HG02970 (cell line): ENCODE data around the gene CEP72.
"Not testable (repeated sequence)": the region's sequence is repeated elsewhere in the genome, so short reads cannot be mapped to it uniquely, and the experiment has no call there.

ENCODE experiments used
- ATAC-seq: cut with Tn5 transposase; IDR thresholded peaks from one replicate; pipeline ENCODE4 v1.9.1; 2021; ENCODE audit warnings: mild to moderate bottlenecking, moderate library complexity, moderate number of reproducible peaks; ENCODE audit not compliant: unreplicated experiment, low FRiP score

Gene CEP72

DNA sequence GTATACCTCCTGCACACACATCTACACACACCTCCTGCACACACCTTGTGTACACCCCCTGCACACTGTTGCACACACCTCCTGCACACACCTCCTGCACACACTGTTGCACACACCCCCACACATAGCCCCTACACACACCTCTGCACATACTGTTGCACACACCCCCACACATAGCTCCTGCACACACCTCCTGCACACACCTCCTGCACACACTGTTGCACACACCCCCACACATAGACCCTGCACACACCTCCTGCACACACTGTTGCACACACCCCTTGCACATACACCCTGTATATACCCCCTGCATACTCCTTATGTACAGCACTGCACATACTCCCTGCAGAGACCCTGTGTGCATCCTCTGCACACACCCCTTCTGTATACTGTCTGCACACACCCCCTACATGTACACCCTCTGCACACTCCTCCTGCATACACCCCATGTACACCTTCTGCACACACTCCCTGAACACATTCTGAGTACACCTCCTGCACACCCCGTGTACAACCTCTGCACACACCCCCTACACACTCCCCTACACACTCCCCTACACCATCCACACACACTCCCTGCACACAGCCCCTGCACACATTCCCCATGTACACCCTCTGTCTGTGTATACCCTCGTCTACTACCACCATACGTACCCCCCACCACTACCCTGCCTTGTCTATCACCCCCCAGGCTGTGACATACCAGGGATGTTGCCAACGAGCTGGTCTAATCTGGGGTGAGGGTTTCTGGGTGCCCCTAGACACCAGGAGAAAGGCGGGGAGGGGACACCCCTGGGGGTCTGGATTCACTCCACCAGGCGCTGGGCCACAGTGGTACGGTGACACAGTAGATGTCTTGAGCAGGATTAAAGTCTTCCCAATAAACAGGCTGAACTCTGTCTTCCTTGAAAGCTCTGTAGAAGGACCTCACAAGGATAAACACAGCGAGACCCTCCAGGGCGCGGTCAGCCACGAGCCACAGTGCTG is 1.1 kb upstream of the CEP72 start:
- ATAC-seq: no peak

DNA sequence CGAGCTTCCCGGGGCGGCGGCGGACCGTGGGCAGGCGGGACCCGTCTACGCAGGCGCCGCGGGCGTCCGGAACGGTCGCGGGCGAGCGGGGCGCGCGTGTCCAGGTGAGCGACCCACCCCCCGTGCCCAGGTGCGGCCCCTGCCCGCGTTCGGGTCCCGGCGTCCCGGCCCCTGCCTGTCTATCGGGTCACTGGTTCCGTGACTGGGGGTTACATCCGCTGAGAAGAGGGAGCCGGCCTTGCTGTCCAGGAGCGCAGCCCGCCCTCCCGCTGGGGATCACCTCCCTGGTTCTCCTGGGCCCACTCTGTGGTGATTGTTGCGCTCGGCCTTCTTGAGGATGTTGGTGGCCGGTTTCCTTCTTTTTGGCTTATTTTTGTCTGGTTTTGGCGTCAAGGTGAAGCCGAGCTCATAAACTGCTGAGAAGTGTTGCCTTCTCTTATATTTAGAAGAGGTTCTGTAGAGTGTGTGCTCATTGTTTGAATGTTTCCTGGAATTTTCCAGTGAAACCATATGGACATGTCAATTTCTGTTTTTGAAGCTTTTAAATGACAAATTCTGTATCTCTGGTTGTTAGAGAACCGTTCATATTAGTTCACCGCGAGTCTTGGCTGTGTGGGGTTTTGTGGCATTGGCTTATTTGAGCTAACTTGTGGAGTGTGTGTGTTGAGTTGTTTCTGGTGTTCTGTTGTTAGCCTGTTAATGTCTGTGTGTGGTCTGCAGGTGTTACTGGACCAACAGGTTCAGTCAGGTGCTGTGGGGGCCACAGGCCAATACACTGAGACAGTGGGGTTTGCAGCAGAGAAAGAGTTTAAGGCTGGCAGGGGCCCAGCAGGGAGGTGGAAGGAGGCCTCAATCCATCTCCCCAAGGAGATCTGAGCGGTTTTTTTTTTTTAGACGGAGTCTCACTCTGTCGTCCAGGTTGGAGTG is 621 bp downstream of the CEP72 start:
- peak; percentile 24 for ATAC-seq

DNA sequence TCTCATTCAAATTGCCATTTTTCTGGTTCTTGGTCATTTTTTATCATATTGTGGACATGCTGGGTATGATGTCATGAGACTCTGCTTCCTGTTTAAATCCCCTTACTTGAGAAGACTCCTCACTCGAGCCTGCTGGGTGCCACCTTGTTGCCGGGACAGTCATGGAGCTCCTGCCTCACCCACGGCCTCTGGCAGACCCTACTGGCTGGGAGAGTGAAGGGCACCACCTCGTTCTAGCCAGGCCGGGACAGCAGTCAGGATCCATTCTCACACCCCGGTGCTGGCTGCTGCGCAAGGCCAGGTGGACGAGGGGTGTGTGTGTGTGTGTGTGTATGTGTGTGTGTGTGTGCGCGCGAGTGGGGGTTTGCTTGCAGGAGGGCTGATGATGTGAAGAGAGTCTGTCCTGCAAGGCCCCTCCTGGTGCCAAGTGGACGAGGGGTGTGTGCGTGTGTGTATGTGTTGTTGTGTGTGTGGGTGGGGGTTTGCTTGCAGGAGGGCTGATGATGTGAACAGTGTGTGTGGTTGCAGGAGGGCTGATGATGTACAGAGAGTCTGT is 4.4 kb downstream of the CEP72 start:
- ATAC-seq: no peak

DNA sequence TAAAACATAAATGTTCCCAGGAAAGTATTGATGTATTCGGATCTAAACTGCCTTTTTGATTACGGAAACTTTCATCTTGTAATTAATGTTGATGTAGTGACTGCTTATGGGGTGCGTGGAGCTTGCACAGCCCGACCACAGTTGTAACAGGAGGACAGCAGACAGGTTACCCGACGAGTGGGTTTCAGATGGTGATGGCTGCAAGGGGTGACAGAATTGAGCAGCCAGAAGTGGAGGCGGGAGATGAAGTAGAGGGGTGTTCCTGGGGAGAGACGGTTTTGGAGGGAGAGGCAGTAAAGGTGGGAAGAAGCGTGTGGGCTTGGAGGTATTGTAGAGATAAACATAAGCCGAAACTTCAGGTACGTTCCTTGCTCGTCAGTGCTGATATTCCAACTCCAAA is 5.8 kb downstream of the CEP72 start:
- ATAC-seq: no peak

DNA sequence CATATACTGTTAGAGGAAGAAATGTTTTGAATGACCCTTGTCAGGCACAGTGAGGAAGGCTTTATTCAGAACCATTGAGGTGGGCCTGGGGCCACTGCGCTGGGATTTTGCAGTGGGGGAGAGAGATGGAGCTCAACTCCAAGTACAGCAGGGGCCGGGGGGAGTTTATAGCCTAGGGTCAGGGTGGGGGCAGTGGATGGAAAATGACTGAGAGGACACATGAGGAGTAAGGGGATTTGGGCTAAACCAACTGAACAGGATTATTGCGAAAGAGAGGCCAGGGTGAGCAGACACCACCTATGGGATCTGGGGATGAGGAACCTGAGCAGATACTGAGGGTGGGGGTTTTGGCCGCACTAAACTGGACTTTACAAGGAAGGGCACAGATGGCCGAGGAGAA is 6.3 kb downstream of the CEP72 start:
- ATAC-seq: no peak

DNA sequence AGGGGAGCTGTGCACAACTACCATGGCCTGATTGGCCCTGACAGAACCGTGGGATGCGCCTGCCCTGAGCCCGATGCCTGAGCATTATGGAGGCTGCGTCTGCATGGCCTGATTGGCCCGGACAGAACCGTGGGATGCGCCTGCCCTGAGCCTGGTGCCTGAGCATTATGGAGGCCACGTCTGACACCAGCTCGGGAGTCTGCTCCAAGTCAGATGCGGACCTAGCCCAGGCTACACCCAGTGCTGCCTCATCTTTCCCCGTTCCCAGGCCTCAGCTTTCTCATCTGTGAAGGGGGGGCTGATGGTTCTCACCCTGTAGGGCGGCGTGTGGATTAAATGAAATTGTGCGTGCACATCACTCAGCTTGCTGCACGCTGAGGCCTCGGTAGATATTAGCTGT is 7.3 kb downstream of the CEP72 start:
- ATAC-seq: no peak

DNA sequence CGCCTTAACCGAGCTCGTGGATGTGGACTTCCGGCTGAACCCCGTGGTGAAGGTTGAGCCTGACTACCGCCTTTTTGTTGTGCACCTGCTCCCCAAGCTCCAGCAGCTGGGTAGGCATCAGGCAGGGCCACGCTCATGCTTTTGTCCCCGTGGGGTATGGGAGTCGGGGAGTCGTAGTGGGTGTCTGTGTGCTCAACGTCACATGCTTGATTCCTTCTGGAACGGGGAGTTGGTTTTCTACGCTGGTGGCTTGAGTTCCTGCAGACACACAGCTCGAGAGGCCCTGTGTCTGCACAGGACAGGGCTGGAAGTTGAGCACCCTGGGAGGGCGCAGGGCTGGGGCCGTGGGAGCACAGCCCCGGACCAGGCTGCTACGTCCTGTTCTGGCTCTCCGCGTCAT is 8.0 kb downstream of the CEP72 start:
- no peak for ATAC-seq

DNA sequence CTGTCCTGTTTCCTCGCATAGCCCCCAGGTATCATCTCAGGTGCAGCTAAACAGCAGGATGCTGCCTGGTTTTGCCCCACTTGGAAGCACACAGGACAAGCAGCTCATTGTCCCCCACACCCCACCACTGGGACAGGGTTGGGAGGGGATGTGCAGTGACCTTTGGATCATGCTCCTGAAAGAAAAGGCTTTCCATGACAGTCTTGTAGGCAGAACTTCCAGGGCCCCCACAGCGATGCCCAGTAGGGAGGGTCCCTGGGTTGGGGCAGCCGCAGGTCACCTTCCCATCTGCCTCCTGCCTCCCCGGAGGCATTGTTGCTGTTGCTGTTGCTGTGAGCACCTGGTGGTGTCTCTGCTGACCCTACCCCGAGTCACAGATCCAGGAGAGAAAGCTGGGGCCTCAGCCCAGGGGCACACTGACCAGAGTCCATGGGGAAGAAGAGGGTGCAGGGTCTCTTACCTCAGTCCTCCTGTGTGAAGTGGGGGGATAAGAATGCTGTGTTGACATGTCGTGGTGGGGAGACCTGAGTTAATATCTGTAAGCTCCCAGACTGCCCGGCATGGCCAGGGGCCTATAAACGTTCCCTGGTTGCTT is 8.5 kb downstream of the CEP72 start:
- ATAC-seq: no peak

DNA sequence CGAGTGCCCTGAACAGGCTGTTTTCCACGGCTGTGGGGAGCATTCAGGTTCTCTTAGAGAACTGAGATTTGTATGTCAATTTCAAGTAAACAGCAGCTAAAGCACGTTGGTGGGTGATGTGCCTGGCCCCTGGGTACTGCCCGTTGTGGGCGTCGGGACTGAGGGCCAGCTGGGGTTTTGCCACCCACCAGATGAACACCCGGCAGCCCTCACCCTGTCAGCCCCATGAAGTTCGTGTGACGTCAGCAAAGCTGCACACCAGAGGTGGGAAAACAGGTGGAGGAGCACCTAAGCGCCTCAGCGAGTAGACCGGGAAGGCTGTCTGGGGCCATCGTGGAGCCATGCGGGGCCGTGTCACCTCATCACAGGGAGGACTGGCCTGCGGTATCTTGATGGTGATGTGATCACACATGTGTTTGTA is 9.2 kb downstream of the CEP72 start:
- ATAC-seq: no peak

DNA sequence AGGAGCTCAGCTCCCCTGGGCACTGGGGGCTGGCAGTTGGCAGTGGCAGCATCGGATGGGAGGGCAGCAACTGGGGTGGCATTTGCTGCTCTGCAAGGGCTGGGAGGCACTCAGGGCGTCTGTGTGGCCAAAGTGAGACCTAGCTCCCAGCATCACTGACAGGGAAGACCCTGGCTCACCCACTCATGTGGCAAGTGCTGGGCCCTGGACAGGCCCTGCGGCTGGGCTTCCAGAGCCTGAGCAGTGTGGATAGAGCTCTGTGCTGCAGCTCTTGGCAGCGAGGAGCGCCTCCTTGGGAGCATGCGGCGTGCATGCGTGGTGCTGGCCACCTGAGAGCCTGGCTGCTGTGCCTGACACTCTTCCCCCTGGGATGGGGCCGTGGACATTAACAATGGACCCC is 10.2 kb downstream of the CEP72 start:
- ATAC-seq: no peak

DNA sequence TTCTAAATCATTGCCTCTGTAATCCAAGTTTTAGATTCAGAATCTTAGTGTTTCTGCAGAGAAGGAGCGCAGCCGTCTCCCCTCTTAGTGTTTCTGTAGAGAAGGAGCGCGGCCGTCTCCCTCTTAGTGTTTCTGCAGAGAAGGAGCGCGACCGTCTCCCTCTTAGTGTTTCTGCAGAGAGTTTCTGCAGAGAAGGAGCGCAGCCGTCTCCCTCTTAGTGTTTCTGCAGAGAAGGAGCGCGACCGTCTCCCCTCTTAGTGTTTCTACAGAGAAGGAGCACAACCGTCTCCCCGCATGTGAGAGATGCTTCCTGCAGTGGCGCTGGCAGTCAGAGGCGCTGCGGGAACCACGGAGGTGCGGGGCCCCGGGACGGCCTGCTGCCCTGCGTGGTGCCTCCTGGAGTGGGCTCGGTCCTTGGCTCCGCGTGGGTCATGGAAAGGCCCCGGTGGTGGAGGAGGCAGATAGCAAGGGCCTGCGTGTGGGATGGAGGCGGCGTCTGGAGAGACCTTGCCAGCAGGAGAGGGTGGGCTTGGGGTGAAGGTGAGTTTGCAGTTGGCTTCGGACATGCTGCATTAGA is 10.9 kb downstream of the CEP72 start:
- ATAC-seq: no peak

DNA sequence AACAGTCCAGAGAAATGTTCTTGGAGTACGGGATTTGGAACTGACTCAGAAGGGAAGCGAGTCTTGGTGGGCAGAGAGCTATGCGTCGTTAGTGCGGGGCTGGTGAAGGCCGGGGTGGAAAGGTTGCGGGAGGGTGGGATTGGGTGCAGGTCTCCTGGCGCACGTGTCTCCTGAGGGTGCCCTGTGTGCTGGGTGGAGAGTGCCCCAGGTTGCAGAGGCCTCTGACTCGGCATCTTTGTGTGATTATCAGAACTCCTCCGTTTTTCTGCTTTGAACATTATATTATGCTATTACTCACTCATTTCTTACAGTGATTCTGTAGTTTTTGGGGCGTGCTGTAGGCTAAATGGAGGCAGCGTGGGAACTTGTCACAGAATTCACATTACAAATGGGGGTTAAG is 11.4 kb downstream of the CEP72 start:
- ATAC-seq: no peak

DNA sequence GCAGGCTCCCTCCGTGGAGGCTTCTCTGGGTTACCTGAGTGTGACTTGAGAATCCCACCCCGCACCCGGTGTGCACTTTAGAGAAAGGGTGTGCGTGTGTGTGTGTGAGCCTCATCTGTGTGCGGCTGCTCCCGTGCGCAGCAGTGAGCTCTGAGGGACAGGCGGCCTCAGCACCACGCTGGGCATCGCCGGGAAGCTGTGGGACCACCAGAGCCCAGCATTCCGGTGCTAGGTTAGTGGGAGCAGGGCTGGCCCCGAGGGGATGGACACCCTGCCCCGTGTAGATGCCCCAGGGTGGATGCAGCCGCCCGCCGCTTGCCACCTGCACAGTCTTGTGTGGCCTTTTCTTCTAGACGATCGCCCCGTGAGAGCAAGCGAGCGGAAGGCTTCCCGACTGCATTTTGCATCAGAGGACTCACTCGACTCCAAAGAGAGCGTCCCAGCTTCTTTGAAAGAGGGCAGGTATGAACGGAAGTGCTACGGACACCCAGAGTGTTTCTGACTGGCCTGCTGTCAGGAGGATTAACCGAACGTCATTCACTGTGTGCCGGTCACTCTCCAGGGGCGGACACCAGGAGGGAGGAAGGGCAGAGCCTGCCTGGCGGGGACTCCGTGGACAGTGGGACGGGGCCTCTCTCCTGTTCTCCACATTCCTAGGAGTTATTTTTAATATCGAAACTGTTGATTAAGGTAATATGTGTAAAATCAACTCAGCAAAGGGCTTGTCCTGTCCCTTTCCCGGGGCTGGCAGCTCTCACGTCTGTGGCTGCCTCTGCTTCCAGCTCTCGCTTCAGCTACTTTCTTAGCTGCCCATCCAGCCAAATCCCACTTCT is 12.2 kb downstream of the CEP72 start:
- ATAC-seq: no peak

DNA sequence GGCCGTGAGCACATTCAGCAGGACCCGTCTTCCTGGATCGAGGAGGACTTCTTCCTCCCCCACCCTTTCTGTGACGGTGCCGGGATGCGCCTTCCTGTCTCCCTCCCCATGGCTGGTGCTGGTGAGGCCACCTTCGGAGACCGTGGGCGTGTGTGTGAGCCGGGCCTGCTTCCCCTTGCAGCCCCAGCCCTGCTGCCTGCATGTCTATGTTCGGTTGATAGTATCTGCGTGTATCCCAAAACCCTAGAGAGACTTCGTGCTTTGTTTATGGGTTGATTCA is 12.8 kb downstream of the CEP72 start:
- no peak for ATAC-seq

DNA sequence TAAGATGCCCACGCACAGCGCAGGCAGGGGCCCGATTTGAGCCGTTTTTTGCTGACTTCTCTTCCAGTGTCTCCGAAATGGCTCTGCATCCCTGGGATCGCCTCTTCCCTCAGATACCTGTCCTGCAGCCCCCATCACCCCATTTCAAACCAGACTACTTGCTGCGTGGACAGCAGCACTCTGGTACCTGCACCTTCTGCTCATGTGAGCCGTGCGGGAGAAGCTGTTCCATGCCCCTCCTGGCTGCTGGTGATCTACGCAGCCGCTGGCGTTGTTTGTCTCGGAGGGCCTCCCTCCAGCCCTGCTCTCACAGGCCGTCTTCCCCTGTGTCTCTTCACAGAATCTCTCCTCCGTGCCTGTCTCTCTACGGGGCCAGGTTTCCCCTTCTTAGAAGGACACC is 13.4 kb downstream of the CEP72 start:
- ATAC-seq: no peak

DNA sequence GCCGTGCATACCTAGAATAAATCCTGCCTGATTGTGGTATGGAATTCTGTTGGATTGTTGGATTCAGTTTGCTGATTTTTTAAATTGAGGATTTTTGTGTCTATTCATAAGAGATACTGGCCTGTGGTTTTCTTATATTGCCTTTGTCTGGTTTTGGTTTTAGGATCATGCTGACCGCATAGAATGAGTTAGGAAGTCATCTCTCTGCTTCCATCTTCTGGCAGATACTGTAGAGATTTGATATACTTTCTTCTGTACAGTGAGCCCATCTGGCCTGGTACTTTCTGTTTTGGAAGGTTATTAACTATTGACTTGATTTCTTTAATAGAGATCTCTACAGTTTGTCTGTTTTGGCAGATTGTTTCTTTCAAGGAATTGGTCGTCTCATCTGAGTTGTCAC is 14.7 kb downstream of the CEP72 start:
- ATAC-seq: no peak

DNA sequence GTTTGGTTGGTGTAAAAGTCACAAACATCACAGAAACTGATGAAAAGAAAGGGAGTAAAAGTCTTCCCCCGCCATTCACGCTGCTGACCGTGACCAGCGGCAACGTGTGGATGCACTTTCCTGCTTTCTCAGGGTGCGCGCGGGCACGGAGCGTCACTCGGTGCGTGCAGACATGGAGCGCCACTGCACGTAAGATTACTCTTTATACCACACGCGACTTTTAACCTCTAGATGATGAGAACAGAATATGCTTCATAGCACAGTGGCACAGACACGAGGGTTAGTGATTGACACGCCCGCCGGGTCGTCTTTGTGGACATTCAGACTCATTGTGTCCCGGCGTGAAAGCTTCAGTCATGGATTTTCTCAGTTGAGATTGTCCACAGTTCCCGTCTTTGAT is 15.7 kb downstream of the CEP72 start:
- ATAC-seq: no peak

DNA sequence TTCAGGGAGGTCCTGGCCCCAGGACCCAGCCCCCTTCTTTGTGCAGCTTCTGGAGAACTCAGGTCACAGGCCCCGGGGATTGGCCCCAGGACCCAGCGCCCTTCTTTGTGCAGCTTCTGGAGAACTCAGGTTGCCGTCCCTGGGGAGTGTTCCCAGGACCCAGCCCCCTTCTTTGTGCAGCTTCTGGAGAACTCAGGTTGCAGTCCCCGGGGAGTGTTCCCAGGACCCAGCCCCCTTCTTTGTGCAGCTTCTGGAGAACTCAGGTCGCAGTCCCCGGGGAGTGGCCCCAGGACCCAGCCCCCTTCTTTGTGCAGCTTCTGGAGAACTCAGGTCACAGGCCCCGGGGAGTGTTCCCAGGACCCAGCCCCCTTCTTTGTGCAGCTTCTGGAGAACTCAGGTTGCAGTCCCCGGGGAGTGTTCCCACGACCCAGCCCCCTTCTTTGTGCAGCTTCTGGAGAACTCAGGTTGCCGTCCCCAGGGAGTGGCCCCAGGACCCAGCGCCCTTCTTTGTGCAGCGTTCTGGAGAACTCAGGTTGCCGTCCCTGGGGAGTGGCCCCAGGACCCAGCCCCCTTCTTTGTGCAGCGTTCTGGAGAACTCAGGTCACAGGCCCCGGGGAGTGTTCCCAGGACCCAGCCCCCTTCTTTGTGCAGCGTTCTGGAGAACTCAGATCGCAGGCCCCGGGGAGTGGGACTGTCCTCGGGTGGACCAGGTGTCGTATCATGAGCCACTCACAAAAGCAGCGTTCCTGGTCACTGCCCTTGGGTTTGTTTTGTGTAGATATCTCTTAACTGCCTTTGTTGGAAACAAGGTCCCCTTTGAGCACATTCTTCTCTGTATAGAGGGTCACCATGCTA is 16.4 kb downstream of the CEP72 start:
- ATAC-seq: not testable (repeated sequence)

DNA sequence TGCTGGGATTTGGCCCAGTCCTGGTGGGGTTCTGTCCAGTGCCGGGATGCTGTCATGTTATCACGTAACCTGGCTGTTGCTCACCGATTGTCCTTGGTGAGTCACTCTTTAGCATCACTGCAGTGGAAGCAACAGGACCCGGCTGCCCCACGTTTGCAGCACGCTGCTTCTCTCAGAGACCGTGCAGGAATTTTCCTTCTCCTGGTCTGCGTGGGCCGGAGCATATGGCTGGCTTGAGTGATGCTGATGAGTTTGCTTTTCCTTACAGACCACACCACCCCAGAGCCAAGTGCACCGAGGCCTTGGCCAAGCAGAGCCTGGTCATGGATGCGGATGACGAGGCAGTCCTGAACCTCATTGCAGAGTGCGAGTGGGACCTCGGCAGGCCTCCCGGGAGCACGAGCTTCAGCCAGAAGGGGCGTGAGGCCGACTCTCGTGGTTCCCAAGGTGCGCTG is 21.4 kb downstream of the CEP72 start:
- ATAC-seq: no peak
